Choroid plexus epithelial cell (primary cell): Measurements from ENCODE around the gene STXBP5.

Experiments
- DNase-seq: peaks from one replicate; pipeline ENCODE4 v3.0.0-alpha.2; 2010; ENCODE audit warnings: low read depth
- H3K4me3 ChIP-seq: 2 replicates; pipeline ENCODE4 v1.5.1; 2011; ENCODE audit warnings: low read depth, mild to moderate bottlenecking, control low read depth, low read length, moderate library complexity
- TF ChIP-seq, protein P1 (sequence below): conservative IDR thresholded peaks from 2 replicates; pipeline ENCODE4 v1.5.1; 2011; ENCODE audit warnings: low read depth, mild to moderate bottlenecking, control low read depth, inconsistent platforms, low read length, moderate library complexity

STXBP5 gene

DNA sequence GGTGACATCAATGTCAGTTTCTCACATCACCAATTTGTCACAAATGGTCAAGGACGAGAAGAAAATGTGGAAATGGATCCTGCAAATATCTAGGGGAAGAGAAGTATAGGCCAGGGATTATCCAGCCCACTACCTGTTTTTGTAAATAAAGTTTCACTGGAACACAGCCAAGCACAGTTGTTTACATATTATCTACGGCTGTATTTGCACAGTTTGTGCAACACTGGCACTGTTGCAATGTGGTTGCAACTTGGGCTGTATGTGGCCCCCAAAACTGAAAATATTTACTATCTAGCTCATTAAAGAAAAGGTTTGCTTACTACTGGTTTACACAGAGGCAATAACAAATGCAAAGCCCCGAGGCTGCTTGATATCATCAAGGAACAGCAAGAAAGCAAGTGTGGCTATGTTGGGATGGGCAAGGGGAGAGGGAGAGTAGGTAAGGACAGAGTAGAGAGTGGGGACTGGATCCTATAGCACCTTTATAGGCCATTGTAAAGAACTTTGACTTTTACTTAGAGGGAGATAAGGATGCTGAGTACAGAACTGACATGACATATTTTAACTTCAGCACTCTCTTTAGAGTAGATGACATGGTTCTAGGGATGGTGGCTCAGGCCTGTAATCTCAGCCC lies 11.8 kb upstream of the STXBP5 start:
- TF ChIP-seq, protein P1, sequence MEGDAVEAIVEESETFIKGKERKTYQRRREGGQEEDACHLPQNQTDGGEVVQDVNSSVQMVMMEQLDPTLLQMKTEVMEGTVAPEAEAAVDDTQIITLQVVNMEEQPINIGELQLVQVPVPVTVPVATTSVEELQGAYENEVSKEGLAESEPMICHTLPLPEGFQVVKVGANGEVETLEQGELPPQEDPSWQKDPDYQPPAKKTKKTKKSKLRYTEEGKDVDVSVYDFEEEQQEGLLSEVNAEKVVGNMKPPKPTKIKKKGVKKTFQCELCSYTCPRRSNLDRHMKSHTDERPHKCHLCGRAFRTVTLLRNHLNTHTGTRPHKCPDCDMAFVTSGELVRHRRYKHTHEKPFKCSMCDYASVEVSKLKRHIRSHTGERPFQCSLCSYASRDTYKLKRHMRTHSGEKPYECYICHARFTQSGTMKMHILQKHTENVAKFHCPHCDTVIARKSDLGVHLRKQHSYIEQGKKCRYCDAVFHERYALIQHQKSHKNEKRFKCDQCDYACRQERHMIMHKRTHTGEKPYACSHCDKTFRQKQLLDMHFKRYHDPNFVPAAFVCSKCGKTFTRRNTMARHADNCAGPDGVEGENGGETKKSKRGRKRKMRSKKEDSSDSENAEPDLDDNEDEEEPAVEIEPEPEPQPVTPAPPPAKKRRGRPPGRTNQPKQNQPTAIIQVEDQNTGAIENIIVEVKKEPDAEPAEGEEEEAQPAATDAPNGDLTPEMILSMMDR: no peak
- no peak overlapping the region for H3K4me3 ChIP-seq
- DNase-seq: no peak

- DNase-seq: no peak
- H3K4me3 ChIP-seq: no peak overlapping the region
- TF ChIP-seq, protein P1: no peak
Observed at GRCh38 chr6:147194652-147195411, 9.4 kb upstream of the STXBP5 start.

DNA sequence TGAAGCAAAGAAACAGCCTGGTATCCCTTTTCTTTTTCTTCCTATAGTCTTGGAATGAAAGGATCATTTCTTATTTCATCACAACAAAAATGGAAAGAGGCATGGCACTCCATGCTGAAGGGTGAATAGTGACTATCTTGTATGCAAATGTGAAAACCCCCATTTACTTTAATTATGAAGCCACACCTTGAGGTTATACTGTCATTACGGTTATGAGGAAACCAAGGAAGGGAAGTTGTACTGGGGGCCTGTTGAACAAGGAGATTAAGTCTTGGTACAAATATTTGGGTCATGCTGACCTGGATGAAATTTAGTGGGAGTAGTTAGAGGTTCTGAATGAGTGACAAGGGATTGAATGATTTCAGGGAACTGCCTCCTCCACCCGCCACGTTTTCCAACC lies 8.7 kb upstream of the STXBP5 start:
- DNase-seq: no peak
- TF ChIP-seq, protein P1: no peak
- no peak overlapping the region for H3K4me3 ChIP-seq

- H3K4me3 ChIP-seq: no peak overlapping the region
- DNase-seq: no peak
- TF ChIP-seq, protein P1: no peak
Observed at GRCh38 chr6:147195987-147196386, 8.2 kb upstream of the STXBP5 start.

DNA sequence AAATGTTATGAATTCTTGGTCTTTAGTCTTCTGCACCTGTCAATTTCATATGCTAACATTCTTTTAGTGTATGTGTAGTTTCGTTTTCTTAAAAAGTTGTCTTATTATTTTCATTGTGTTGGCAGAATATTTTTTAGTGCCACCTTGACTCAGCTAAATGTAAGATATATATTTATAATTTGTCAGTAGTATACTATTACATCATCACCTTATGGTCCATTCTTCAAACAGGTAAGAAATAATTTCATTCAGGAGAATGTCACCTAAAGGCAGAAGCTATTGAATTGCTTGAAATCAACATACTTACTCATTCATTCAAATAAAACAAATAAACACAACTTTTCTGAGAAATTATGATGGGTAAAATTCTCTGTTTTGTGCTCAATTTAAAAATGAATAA lies 3.5 kb upstream of the STXBP5 start:
- H3K4me3 ChIP-seq: no peak overlapping the region
- no peak for DNase-seq
- TF ChIP-seq, protein P1: no peak

DNA sequence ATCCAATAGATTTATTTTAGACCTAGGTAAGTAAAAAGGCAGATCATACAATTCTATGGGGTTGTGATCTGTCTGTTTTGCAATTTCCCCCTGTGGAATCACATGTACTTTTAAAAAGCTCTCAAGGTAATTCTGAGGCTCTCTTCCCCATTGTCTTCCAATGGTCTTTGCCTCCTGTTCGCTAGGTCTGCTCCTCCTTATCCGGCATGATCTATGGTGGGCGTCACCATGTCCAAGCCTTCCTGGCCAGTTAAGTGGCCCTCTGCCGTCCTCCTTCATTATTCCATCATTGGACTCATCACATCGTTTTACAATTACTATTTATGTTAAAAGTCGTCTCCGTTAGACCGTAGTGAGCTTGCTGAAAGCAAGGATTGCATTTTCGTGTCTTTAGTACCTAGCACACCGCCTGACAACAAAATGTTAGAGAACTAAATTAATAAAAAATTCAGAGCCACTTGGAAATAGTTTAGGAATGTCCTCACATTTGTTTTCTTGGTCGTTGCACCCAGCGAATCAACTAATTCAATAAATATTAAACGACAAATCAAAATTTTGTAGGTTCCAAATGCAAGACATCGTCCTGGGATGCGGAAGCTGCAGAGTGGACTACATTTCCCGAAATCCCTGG lies 2.2 kb upstream of the STXBP5 start:
- DNase-seq: peak; percentile 73
- TF ChIP-seq, protein P1: peak; percentile 25
- H3K4me3 ChIP-seq: peak overlapping the region; percentile 84
